HG02642 (cell line): ENCODE measurements around the gene OR2A42.
"Not testable (repeated sequence)": the region's sequence is repeated elsewhere in the genome, so short reads cannot be mapped to it uniquely, and the experiment has no call there.

Experiments used
- ATAC-seq: cut with Tn5 transposase; IDR thresholded peaks from one replicate; pipeline ENCODE4 v1.9.1; 2021; ENCODE audit warnings: mild to moderate bottlenecking; ENCODE audit not compliant: unreplicated experiment, poor library complexity

OR2A42 gene, protein sequence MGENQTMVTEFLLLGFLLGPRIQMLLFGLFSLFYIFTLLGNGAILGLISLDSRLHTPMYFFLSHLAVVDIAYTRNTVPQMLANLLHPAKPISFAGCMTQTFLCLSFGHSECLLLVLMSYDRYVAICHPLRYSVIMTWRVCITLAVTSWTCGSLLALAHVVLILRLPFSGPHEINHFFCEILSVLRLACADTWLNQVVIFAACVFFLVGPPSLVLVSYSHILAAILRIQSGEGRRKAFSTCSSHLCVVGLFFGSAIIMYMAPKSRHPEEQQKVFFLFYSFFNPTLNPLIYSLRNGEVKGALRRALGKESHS

DNA sequence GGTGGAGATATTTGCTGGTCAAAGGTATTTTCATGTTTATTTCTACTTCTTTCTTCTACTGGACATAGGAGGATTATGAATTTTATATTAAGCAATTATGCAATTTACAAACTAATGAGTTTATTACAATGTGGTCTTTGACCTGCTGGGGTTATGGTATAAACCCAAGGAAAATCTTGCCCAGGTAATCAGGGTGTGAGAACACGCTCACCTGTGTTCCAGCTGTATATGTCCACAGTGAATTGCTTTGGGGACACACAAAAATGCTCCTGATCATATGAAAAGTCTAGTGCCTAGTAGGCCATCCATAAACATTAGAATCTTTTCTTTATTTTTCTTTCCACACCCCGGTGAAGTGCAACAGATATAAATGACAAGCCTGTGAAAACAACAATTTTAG, at the start of gene OR2A42:
OR2A42 (minus strand) TSS at position 241 of the 400 bp plus-strand sequence. CDS start 6,762 bp downstream, outside the sequence.
- not testable (repeated sequence) for ATAC-seq

DNA sequence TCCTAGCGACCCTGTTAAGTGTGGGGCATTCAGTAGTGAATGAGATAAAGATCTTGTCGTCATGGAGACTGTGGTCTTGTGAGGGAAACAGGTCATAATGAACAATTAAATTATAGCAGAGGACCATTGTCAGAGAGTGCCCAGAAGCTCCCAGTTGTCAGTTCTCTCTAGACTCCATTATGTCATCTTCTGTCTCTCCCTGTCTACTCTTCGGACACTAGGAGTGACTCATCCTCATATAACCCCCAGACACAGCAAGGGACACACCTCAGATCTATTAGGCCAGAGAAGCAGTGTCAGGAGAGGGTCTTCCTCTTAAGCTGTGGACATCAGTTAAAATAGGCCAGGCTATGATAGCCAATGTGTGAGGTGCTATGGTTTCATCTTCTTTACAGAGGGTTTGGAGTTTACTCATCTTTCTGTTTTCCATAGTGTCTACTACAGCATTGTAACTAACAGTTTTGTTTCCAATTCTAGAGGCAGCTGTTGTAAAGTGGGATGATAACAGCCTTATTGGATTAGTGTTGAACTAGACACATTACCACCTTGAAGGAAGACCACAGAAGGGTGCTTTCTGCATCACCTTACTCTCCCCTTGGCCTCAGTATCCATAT, 47.9 kb upstream of the OR2A42 start:
- ATAC-seq = not testable (repeated sequence)

DNA sequence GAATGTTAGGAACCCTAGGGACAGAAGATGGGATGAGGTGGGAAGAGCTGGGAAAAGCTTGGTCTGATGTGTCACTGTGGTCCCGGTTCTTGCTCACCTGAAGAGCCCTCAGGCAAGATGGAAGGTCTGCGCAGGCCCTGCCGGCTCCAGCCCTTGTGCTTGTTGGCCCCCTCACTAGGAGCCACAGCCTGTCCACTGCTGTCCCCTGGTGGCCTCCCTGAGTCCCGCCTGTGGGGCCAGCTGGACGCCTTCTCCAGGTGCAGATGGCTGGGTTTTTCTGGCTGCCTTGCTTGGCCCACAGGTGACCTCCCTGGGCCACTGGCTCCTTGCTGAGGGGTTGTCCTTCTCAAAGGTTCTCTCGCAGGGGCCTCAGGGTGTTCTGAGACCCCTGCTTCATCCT, 44.3 kb upstream of the OR2A42 start:
- ATAC-seq = not testable (repeated sequence)

DNA sequence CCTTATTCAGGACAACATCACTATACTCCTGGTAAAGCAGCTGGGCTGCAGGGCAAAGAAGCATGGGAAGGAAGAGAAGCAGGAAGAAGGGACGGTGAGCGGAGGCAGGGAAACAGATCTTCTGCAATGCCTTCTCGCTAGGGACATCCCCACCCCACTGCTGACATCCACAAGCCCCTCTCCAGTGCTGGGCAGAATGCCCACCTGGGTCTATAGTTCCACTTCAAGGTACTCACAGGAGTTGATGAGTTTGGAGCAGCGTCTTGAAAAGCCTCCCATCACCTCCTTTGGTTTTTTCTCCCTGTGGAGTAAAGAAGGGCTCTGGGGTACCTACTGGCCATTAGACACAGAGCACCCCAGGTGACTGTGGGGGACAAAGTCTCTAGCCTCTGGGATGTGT, 43.1 kb upstream of the OR2A42 start:
- not testable (repeated sequence) for ATAC-seq

DNA sequence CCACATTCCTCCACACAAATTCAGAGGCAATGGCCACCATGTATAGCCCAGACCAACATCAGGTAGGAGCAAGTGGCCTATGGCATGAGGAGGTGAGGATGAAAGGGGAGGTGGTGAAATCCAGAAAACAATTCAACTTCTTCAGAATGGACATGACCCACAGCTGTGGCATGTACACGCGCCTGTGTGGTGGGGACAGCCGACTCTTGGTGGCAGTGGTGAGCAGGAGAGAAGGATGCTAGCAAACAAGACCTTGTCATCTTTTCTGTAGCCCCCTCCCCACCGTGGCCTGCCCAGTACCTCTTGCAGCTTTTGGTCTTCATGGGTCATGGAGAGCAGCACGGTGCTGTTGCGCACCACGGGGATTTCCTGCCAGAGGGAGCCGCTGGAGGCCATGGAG, 42.6 kb upstream of the OR2A42 start:
- not testable (repeated sequence) for ATAC-seq

DNA sequence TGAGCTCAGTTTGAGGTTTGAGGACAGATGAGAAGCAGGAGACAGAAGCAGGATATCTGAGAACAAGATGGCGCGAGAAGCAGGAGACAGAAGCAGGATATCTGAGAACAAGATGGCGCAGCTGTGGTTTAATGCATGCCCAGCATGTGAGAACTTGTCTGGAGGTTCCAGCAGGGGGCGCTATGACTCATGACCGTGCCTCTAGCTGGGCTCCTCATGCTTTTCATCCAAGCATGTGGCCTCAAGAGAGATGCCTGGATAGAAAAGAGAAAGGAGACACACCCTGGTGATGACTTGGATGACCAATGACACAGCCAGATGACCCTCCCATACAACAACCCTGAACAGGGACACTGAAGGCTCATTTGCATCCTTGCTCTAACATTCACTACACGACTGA, 40.6 kb upstream of the OR2A42 start:
- not testable (repeated sequence) for ATAC-seq

DNA sequence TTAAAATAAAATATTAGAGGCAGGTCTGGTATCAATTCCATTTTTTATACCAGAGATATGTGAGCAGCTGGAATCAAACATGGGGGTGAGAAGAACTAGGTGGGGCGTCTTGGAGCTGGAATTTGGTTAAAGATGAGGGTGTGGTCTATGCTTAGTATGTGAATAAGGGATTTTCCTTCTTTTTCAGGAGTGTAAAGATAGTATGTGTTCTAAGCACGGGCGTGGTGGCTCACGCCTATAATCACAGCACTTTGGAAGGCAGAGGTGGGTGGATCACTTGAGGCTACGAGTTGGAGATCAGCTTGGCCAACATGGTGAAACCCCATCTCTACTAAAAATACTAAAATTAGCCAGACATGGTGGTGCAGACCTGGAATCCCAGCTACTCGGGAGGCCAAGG, 35.9 kb upstream of the OR2A42 start:
- not testable (repeated sequence) for ATAC-seq

DNA sequence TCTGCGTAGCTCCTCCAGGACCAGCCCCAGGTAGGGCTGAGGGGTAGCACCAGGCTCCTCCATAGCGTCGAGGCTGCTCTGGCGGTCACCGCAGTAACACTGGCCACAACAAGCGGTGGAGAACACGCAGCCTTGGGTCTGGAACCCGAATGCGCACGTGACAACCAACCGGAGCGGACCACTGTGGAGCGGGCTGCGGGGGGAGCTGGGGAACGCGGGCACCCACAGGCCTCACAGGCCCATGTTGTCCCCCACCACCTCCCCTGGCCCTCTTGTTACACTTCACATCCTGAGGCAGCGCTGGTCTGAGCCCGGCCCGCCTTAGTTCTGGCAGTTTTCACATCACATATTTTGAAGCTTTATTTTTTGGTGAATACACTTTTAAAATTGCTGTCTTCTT, 29.8 kb upstream of the OR2A42 start, which contains the start of gene CTAGE8:
CTAGE8 (minus strand) TSS at position 101 of the 400 bp plus-strand sequence; CDS start at position 63, 38 bp downstream.
- not testable (repeated sequence) for ATAC-seq

DNA sequence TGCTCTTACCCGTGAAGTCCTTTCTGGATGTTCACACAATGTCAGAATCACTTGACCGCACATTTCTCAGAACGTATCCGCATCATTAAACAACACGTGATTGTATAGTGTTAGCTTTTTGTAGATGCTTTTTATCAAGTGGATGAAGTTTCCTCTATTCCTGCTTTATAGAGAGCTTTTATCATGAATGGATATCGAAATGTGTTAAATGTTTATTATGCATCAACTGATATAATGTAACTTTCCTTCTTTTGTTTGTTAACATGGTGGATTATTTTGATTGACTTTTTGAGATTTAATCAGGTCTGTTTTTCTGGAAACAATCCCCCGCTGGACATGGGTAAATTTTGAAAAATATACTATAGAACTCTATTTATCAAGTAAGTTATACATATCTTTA, 25.3 kb upstream of the OR2A42 start, which contains the start of gene OR2A7:
OR2A7 (minus strand) TSS at position 101 of the 400 bp plus-strand sequence. CDS start 5,164 bp downstream, outside the sequence.
- not testable (repeated sequence) for ATAC-seq

DNA sequence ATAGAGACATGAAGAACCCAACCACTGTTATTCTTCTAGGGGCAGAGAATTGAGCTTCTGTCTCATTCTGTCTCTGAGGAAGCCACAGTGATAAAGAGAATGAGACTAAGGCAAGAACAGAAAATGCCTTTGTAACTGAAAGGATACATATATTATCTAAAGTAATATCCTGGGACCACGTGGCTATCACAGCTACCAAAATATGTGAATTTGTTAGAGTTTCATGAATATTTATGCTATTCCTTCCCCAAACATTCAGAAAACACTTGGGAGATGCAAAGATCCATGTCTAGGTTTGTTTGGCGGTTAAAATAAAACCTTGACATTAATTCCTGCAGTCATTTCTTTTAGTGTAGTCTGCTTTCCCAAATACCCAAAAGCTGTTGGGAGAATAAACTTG, 22.7 kb upstream of the OR2A42 start:
- ATAC-seq = not testable (repeated sequence)

DNA sequence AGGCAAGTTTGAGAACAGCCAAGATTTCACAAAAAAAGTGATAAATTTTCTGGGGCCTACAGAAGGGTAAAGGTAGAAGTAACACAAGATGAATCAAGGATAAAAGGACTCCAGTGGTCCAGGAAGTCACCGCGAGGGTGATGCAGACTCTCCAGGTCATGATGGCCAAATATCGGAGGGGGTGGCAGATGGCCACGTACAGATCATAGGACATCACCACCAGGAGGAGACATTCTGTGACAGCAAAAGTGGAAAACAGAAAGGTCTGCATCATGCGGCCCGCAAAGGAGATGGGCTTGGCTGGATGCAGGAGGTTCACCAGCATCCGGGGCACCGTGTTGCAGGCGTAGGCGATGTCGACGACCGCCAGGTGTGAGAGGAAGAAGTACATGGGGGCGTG, 19.7 kb upstream of the OR2A42 start:
- not testable (repeated sequence) for ATAC-seq

DNA sequence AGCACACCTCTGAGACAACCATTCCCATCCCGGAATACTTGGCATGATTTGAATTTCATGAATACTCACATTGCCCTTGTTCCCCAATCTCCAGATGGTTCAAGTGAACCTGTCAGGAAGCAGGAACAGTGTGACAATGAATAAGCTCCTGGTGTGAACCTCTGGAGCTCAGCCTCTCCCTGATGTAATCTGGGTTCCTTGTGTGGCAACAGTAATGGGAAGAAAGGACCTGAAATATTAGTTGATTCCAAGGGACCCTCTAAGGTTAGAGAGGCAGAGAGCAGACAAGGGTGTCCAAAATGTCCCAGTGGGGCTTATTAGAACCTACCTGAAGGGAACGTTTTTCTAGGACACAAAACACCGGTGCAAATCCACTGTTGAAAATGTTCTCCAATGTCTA, 16.7 kb upstream of the OR2A42 start:
- ATAC-seq = no peak

DNA sequence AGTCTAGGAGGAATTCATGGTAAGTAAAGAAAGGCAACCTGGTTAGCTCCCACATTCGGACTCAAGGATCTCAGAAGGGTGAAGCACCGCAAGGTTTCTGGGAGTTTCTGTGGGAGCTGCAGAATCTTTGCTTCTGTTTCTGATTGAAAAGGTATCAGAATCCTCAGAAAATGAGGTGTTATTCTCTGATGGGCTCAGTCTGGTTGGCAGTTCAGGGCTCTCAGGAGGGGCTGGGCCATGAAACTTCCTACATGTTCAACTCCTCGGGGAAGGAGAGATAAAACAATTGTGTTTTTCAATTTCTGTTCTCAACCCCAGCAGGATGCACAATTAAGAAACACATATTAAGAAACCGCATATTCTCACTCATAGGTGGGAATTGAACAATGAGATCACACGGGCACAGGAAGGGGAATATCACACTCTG, 16.1 kb upstream of the OR2A42 start:
- ATAC-seq = no peak

DNA sequence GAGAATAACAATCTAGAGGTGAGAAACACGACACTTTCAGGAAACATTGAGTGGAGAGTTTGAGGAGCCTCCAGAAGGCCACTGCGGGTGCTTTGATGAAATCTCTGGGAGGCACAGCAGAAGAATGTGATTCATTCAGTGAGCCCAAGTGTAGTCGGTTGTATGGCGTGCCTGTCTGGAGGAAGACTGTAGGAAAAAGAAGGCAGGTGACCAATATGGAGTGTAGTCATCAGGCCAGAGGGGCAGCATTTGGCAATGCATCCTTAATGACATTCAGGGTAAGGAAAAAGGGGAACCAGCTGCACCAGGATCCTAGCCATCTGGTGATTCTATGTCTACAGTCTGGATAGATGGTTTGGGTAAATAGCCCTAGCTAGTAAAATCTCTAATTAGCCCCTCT, 12.9 kb upstream of the OR2A42 start:
- not testable (repeated sequence) for ATAC-seq

DNA sequence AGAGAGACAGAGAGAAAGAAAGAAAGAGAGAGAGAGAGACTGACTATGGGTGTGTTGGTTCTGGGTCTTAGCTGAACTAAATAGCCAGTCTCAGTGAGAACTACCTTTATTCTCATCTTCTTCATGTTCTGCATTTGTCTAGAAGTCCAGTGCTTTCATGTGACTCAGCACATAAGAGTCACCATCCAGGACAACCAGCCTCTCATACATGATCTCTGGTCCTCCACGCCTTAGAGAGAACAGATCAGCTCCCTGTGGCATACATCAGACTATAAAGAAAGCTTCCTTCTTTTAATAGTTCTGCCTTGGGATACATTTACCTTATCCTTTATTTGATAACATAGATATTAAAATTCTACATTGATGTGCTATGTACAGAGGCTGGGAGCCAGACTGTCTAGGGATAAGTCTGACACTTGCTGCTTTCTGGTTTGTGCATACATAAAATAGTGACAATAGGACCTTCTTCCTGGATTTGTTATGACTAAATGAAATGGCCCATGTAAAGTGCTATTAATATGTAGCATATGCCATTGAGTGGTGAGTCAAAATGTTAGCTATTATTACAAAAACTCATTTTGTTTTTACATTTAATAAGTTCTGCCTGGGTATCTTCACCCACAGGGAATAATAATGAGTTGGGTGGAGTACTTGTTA, 8.4 kb upstream of the OR2A42 start:
- not testable (repeated sequence) for ATAC-seq

DNA sequence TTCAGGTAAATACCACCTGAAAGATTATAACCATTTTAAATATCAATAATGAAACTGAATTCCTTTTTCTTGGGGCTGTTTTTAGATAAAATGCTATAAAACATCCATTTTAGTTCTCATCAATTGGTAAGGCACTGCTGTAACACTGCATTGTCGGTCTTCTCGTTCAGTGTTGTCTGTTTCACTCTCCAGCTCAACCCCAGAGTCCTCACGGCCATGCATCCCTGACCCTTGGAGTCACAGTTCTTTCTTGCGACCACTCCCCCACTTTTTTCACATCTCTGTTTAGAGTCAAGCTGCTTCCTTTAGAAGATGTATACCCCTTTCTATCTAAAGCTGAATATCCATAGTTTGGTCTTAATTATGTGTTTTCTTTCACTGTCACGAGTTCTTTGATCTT, 7.6 kb upstream of the OR2A42 start:
- not testable (repeated sequence) for ATAC-seq

DNA sequence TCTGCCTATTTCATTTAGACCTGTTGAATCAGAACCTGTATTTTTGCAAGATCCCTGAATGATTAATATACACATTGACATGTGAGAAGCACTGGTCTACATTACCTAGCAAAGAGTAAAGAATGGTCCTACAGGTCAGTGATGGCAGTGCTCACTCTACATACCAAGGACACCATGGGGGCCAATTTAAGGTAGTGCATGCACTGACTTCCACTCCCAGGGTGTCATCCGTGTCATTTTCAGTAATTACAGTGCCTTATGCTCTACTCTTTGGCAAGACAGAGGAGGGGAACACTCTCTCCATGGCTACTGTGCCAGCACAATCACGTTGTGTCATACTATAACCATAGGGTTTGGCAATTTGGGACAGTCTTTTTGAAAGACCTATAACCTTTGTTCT, 6.0 kb upstream of the OR2A42 start:
- not testable (repeated sequence) for ATAC-seq

DNA sequence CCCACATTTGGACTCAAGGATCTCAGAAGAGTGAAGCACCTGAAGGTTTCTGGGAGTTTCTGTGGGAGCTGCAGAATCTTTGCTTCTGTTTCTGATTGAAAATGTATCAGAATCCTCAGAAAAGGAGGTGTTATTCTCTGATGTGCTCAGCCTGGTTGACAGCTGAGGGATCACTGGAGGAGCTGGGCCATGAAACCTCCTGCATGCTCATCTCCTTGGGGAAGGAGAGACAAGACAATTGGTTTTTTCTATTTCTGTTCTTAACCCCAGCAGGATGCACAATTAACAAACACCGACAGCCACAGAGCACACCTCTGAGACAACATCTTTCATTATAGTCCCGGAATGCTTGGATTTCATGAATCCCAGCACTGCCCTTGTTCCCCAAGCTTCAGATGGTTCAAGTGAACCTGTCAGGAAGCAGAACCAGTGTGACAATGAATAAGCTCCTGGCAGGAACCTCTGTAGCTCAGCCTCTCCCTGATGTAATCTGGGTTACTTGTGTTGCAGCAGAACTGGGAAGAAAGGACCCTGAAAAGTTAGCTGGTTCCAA, 799 bp downstream of the OR2A42 start:
- ATAC-seq = not testable (repeated sequence)

DNA sequence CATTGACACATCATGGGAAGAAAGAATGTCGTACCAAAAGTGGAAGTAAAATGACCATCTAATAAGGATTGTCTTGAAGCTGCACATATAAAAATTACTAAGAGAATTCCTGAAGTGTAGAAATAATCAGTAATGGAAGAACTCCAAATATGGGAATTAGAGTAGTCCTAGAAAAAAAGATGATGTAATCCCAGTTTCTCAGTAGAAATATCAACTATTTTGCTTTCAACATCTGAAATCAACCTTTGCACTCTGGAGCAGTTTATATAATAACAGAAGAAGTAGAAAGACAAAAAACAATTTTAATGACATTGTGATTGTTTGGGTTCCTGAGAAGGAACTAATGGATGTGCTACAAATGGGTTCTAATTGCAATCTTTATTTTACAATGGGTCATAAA, 6.4 kb downstream of the OR2A42 start:
- not testable (repeated sequence) for ATAC-seq

DNA sequence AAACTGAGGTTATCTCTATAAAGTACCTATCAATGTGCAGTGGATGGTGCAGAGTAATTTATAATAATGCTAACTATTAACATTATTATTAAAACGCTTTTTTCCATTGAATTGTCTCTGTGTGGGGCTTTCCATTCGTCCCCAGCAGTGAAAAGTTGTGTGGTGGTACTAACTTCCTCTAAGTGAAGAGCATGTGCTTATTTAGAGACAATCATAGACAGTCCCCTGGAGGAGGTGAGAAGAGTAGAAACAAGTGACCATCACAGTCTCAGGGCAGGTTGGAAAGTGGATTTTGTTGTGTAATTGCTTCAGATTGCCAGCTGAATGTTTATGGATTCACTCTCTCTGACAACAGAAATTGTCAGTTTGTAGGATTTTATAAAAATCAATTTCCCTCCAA, 8.4 kb downstream of the OR2A42 start:
- ATAC-seq = not testable (repeated sequence)

DNA sequence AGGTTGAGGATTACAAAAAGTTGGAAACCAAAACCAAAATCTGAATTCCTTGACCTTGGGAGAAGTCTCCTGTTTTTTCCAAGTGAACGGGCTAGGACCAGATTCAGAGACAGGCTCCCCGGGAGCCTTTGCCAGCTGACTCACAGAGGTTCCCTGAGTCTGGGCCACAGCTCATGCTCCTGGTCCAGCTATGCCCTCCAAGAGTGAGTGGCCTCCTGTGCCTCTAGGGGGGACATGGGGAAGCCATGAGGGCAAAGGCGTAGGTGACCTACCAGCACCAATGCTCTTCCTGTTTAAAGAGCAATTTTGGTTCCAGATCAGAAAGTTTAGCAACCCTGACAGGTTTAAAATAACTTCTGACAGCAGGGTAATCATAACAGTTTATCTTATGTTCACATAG, 10.6 kb downstream of the OR2A42 start:
- not testable (repeated sequence) for ATAC-seq
